OCI-LY7 (cell line): ENCODE measurements around the gene SUB1. TPM values are rescaled to one million over a fixed set of nuclear protein-coding genes. Genes with fewer than 3 reads are reported as not detected.

Experiments
- BruUV-seq: library from RNA; stranded (reverse); fragments of 400-500 nt; replicated peaks from 2 replicates; lab custom pipeline; 2021; lab: Mats Ljungman, UMichigan
- CTCF ChIA-PET: fragments of 300-600 bp; sonication (Branson Sonifier 250); formaldehyde crosslinking; loops from one replicate; lab custom pipeline; 2022; ENCODE audit warnings: antibody characterized with exemption; ENCODE audit not compliant: unreplicated experiment; lab: Charles Lee
- POLR2A ChIA-PET: fragments of 300-600 bp; sonication (Branson Sonifier 250); formaldehyde crosslinking; loops from one replicate; lab custom pipeline; 2022; ENCODE audit warnings: antibody characterized with exemption; lab: Charles Lee
- DNase-seq: peaks from one replicate; pipeline ENCODE4 v3.0.0-alpha.2; 2015; ENCODE audit warnings: low spot score
- H2AFZ ChIP-seq: fragments of 200-600 bp; sonication (generic), shearing (Covaris generic); 2 replicates; pipeline ENCODE4 v1.6.1; 2014; ENCODE audit warnings: mild to moderate bottlenecking, antibody characterized with exemption, low read length, moderate library complexity
- H3K27ac ChIP-seq: fragments of 200-600 bp; sonication (generic); 2 replicates; pipeline ENCODE4 v1.5.1; 2014; ENCODE audit warnings: mixed run types, low read depth, mild to moderate bottlenecking, moderate library complexity, low read length, inconsistent platforms; ENCODE audit not compliant: poor library complexity, severe bottlenecking
- H3K36me3 ChIP-seq: fragments of 200-600 bp; sonication (generic); 2 replicates; pipeline ENCODE4 v1.6.1; 2014; ENCODE audit warnings: mild to moderate bottlenecking, antibody characterized with exemption, low read length, moderate library complexity, mixed read lengths; ENCODE audit not compliant: insufficient read depth
- H3K4me1 ChIP-seq: fragments of 200-600 bp; sonication (generic); 2 replicates; pipeline ENCODE4 v1.5.1; 2014; ENCODE audit warnings: mild to moderate bottlenecking, low read length; ENCODE audit not compliant: insufficient read depth, poor library complexity, severe bottlenecking
- H3K4me2 ChIP-seq: fragments of 200-600 bp; sonication (generic); 2 replicates; pipeline ENCODE4 v1.6.1; 2014; ENCODE audit warnings: mild to moderate bottlenecking, low read length
- H3K4me3 ChIP-seq: fragments of 200-600 bp; sonication (generic); 2 replicates; pipeline ENCODE4 v1.5.1; 2014; ENCODE audit warnings: mild to moderate bottlenecking, low read depth, low read length; ENCODE audit not compliant: poor library complexity, severe bottlenecking
- H3K79me2 ChIP-seq: fragments of 200-600 bp; sonication (generic); 2 replicates; pipeline ENCODE4 v1.6.1; 2016; ENCODE audit warnings: low read depth, mild to moderate bottlenecking, low read length, moderate library complexity, mixed read lengths; ENCODE audit not compliant: insufficient read depth
- H3K9me2 ChIP-seq: fragments of 200-600 bp; sonication (generic); 2 replicates; pipeline ENCODE4 v1.6.1; 2016; ENCODE audit warnings: mild to moderate bottlenecking, low read length, mixed read lengths; ENCODE audit not compliant: insufficient read depth
- H3K9me3 ChIP-seq: fragments of 200-600 bp; sonication (generic); 2 replicates; pipeline ENCODE4 v1.6.1; 2014; ENCODE audit warnings: mild to moderate bottlenecking, mixed run types, low read length, mixed read lengths
- H4K20me1 ChIP-seq: fragments of 200-600 bp; sonication (generic); 2 replicates; pipeline ENCODE4 v1.6.1; 2014; ENCODE audit warnings: mild to moderate bottlenecking, antibody characterized with exemption, low read length, moderate library complexity, mixed read lengths; ENCODE audit not compliant: insufficient read depth
- EZH2phosphoT487 ChIP-seq: fragments of 200-600 bp; sonication (generic); IDR thresholded peaks from 2 replicates; pipeline ENCODE4 v1.6.1; 2018; ENCODE audit warnings: low read depth, borderline replicate concordance, mild to moderate bottlenecking, mixed run types, antibody characterized with exemption, low read length, moderate library complexity, mixed read lengths
- intact Hi-C: fragments of 100-400 bp; cut with micrococcal nuclease; formaldehyde crosslinking; loops from one replicate; pipeline ENCODE4 v1.10.0; 2022; ENCODE audit not compliant: unreplicated experiment
- total RNA-seq, 2 experiments: library from RNA; depleted of rRNA in 1 of 2; stranded (reverse); fragments of >200 nt in 1 of 2; shearing (Covaris generic) in 1 of 2; gene quantifications; 2 replicates each; pipeline ENCODE4 v1.2.3, GENCODE V29; 2014 to 2022
- TF ChIP-seq, protein P1 (sequence below): fragments of 200-600 bp; sonication (generic); conservative IDR thresholded peaks from 2 replicates; pipeline ENCODE4 v1.5.1; 2014; ENCODE audit warnings: mild to moderate bottlenecking, antibody characterized with exemption, low read length, moderate library complexity, mixed read lengths

SUB1 gene
- total RNA-seq, 2 experiments from 2014 or later: 40.3 to 69.2 TPM

DNA sequence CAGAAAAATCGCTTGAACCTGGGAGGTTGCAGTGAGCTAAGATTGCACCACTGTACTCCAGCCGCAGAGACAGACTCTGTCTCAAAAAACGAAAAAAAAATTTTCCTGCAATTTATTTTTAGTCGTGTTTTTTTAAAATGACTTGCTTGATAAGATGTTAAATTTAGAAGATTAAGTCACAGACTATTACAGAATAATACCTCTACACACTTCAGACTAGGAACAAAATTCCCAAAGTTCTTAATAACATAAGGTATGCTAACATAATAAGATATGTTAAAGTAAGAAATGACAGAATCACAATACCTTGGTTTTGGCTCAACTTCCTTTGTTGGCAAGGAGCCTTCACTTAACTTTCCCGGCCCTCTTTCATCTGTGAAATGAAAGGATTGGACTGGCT lies 66.3 kb downstream of the SUB1 start:
- Histone ChIP-seq H3K4me3 (no peak overlapping the region), H4K20me1 (no peaks in the 10 kb centered on the region), H3K36me3 (no peaks in the 10 kb centered on the region), H3K4me1 (no peaks in the 10 kb centered on the region), H3K9me3 (no peaks in the 10 kb centered on the region), H3K27ac (no peak overlapping the region), H3K79me2 (no peaks in the 10 kb centered on the region), H2AFZ (no peak overlapping the region), H3K4me2 (no peak overlapping the region), H3K9me2 (no peaks in the 10 kb centered on the region)
- ChIA-PET POLR2A (no interaction called here), CTCF (no interaction called here)
- intact Hi-C loops: no loop called here
- no peak for TF ChIP-seq EZH2phosphoT487
- TF ChIP-seq, protein P1, sequence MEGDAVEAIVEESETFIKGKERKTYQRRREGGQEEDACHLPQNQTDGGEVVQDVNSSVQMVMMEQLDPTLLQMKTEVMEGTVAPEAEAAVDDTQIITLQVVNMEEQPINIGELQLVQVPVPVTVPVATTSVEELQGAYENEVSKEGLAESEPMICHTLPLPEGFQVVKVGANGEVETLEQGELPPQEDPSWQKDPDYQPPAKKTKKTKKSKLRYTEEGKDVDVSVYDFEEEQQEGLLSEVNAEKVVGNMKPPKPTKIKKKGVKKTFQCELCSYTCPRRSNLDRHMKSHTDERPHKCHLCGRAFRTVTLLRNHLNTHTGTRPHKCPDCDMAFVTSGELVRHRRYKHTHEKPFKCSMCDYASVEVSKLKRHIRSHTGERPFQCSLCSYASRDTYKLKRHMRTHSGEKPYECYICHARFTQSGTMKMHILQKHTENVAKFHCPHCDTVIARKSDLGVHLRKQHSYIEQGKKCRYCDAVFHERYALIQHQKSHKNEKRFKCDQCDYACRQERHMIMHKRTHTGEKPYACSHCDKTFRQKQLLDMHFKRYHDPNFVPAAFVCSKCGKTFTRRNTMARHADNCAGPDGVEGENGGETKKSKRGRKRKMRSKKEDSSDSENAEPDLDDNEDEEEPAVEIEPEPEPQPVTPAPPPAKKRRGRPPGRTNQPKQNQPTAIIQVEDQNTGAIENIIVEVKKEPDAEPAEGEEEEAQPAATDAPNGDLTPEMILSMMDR: no peak
- no TSS peak for BruUV-seq
- DNase-seq: no peak

Other genes starting within 250 kb of the SUB1 start
- 52.7 and 54.8 TPM in 2 replicates for gene ZFR, start 140.8 kb upstream of the SUB1 start, total RNA-seq (2014; rRNA removed; shearing (Covaris generic))
- gene ZFR, start 140.8 kb upstream of the SUB1 start, total RNA-seq (2022): 63.4 and 66.7 TPM in 2 replicates
- gene NPR3, start 125.8 kb downstream of the SUB1 start, total RNA-seq (2014; rRNA removed; shearing (Covaris generic)): not detected in 2 replicates
- not detected in 2 replicates for gene NPR3, start 125.8 kb downstream of the SUB1 start, total RNA-seq (2022)